NCI-H2227 (cell line): ENCODE measurements around the gene KIAA0232.
"Not testable (repeated sequence)": the region's sequence is repeated elsewhere in the genome, so short reads cannot be mapped to it uniquely, and the experiment has no call there.

ENCODE experiments used
- DNase-seq: peaks from one replicate; lab custom pipeline; 2025; ENCODE audit not compliant: unreplicated experiment; lab: John Stamatoyannopoulos, UW

KIAA0232 gene

GRCh38 chr4:6803246-6803645 is 20.7 kb downstream of the KIAA0232 start:
- no peak for DNase-seq

DNA sequence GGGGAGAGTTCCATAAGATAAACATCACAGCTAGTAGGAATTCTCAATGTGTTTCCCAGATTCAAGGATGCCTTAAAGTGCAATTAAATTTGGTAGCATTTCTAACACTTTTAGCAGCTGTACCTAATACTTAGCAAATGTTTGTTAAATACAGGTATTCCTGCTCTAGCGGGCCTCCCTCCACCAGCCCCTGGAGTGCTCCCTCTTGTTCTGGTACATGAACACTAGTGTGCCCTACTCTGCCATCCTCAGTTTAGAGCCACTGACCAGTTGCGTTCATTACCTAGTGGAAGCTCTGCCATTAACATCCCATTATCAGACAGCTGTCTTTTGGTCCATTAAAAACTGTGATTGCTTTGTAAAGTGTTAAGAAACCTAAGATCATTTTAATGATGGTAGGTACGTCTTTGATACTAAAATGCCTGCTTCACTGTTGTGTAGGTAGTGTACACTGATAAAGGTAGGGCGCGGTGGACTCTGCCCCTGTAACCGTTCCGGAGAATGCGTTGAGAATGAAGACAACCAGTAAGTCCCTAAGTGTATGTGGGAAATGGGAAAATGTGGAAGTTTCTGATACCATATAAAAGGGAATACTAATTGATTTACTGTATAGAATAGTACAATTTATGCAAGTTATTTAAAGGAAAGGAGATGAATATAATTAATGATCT is 21.7 kb downstream of the KIAA0232 start:
- DNase-seq: no peak

GRCh38 chr4:6806924-6807626 is 24.5 kb downstream of the KIAA0232 start:
- no peak for DNase-seq

GRCh38 chr4:6808259-6808658 is 25.7 kb downstream of the KIAA0232 start:
- DNase-seq: no peak

GRCh38 chr4:6811165-6811564 is 28.6 kb downstream of the KIAA0232 start:
- DNase-seq: no peak

DNA sequence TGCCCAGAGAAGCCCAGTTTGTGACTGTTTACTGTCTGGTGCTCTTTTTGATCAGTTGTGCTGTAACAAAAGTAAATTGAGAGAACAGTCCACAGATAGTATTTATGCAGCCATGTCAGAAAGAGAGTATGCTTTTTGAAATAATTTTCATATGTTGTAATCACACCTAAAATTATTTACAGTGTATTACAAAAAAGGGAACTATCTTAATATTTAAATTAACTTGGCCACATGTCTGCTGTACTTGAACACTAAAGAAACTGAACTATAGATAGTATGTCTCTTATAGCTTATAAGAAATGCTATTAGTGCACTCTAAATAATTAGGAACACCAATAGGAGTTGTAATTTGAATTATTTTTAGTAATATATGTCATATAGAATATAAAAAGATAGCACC is 30.2 kb downstream of the KIAA0232 start:
- no peak for DNase-seq

GRCh38 chr4:6813725-6814124 is 31.2 kb downstream of the KIAA0232 start:
- no peak for DNase-seq

DNA sequence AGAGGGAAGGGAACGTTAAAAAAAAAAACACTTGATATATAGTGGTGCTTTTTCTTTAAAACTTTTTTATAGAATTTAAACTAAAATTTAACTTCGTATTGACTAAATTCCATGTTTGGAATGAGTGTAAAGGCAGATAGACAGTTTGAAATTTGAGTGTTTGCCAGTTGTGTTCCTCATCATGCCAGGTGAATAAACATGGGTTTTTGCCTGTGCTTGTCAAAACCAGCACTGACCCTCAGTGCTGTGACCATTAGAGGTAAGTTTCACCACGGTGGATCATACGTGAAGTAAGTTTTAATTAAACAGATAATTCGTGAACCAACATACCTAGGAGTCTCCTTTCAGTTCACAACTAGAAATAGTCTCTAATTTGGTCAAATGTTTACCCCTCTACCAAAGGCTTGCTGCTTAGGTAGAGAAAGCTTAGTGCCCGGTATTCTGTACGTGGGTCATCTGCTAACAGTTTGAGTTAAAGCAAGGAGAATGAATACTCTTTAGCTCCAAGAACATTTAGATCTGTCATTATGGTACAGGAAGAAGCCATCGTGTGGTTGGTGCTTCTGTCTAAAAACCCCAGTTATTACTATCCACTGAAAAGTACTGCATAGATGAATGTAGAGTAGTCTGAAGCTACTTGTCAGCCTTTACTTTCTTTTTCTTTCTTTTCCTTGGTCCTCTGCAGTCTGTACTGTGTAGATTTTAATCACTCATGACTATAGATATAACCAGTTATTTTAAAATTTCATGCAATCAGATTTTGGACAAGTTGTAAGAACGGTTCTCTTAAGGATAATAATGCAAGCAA is 32.7 kb downstream of the KIAA0232 start:
- no peak for DNase-seq

GRCh38 chr4:6819295-6819694 is 36.8 kb downstream of the KIAA0232 start:
- DNase-seq: no peak

DNA sequence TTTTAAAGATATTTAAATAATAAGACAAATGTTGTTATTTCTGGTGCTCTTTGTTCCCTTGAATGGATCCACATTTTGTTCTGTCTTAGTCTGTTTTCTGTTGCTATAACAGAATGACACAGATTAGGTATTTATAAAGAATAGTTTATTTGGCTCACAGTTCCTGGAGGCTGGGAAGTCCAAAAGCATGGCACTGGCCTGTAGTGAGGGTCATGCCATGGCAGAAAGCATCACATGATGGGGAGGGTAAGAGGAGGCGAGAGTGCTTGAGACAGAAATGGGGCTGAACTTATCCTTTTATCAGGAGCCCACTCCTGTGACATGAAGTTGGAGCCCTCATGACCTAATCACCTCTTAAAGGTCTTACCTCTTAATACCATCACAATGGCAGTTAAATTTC is 38.2 kb downstream of the KIAA0232 start:
- DNase-seq: no peak

- DNase-seq: no peak
Observed at GRCh38 chr4:6824071-6824470, 41.5 kb downstream of the KIAA0232 start.

- no peak for DNase-seq
Observed at GRCh38 chr4:6824772-6825402, 42.4 kb downstream of the KIAA0232 start.

GRCh38 chr4:6825403-6825802 is 42.9 kb downstream of the KIAA0232 start:
- no peak for DNase-seq

DNA sequence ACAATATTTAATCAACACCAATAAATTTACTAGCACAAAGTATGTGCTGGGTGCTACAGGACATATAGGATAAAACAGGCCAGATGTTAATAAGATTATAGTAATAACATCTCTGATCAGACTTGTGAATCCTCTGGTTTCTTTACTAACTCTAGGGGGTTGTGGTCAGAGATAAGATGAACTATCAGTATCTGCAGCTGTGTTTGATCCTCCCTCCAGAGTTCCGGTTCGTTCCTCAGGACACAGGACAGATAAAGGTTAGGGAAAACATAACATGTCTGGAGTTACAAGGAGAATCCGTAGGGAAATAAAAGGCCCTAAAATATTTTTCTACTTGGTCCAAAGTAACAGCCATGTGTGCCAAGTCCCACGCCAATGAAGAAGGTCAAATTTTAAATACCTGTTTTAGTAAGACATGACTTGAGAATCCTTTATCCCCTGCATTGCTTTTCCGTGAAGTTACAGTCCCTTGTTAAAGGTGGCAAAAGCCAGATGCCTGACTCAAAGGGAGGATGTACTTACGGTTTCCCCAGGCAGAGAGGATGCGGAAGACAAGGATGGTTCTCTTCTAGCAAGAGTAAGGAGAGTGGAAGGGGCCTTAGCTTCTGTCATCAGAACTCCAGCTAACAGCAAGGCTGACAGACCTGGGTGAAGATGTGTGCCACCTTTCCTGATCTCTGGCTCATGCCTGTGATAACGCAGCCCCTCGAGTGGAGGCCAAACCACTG is 44.4 kb downstream of the KIAA0232 start:
- no peak for DNase-seq

DNA sequence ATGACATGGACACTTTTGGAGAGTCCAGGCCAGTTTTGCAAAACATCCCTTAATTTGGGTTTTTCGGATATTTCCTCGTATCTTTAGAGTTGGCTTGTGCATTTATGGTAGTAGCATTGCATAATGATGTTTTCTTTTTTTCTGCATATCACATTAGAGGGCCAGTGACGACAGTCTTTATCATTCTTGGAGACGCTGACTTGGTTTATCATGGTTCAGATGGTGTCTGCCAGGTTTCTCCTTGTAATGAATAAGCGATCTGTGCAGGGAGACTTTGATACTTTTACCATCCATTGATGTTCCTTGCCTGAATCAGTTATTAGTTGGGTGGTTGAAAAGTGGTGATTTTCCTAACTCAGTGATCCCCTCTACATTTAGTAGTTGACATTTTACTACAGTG is 46.6 kb downstream of the KIAA0232 start:
- DNase-seq: no peak

DNA sequence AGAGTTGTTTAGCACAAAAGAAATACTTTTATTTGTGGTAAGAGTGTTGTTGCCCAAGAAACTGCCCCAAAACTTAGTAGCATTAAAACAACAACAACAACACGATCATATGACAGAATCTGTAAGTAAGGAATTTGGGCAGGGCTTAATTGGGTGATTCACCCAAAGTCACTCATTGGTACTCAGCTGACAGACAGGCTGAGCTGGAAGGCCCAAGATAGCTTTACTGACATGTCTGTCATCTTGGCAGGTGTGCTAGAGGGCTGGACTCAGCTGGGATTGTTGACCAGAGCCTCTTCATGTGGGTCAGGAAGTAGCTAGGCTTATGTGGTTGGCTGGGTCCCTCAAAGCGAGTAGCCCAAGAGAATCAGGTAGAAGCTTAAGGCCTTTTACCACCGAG is 52.3 kb downstream of the KIAA0232 start:
- no peak for DNase-seq

DNA sequence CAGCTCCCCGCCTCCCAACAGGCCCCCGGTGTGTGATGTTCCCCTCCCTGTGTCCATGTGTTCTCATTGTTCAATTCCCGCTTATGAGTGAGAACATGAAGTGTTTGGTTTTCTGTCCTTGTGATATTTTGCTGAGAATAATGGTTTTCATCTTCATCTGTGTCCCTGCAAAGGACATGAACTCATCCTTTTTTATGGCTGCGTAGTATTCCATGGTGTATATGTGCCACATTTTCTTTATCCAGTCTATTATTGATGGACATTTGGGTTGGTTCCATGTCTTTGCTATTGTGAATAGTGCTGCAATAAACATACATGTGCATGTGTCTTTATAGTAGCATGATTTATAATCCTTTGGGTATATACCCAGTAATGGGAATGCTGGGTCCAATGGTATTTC is 53.1 kb downstream of the KIAA0232 start:
- not testable (repeated sequence) for DNase-seq

DNA sequence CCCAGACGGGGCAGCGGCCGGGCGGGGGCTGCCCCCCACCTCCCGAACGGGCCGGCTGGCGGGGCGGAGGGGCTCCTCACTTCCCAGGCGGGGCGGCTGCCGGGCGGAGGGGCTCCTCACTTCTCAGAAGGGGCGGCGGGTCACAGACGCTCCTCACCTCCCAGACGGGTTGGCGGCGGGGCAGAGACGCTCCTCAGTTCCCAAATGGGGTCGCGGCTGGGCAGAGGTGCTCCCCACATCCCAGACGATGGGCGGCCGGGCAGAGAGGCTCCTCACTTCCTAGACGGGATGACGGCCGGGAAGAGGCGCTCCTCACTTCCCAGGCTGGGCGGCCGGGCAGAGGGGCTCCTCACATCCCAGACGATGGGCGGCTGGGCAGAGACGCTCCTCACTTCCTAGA is 54.6 kb downstream of the KIAA0232 start:
- not testable (repeated sequence) for DNase-seq

DNA sequence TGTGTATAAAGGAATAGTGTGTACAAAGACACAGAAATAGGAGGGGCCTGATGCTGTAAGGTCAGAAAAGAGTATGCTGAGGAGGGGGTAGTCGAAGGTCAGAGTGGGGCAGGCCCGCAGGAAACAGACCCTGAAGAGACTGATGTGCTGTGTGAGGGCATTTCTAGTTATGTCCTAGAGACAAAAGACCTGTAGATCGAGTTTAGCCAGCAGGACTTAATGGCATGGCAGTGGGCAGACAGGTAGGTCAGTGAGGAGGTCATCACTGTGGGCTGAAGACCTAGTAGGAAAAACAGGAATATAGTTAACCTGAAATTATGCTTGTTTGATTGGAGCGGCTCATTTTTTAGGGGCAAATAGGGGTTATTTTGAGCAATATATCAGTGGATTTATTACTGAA is 57.1 kb downstream of the KIAA0232 start:
- DNase-seq: no peak

DNA sequence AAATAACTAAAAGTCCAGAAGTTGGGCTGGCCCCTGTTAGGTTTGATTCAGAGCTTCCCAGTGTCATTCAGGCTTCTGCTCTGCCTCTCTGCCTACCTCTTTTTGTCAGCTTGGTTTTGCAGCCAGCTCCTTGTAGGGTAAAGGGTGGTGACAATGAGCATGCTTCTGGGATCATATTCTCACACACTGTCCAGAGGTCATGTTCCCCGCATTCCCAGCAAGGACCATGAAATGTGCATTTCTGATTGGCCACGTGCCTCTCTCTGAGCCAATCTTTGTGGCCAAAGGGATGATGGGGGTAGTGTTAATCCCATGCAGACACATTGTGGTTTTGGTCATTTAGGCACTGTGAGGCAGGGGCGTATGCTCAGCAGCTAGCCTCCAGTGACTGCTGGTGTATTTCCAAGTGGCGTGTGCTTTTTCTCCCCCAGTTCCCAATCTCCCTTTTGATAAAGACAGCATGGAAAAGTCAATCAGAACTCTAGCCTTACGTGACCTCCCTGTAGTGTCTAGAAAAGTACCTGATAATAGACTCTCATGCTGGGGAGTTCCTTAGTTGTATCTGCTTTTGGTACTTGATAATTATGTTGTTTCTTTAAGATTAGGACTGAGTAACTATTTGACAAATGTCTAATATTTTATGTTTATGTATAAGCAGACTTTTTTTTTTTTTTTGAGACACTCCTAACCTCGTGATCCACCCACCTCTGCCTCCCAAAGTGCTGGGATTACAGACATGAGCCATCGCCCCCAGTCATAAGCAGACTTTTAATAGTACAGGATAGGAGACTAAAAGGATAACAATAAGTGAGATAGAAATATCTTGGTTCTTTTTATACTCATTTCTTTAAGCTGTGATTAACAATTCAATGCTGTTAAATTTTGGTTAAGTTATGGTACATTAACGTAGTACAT is 57.8 kb downstream of the KIAA0232 start:
- DNase-seq: no peak
